A549 (cell line): ENCODE measurements around the gene AAMDC. TPM values are rescaled to one million over a fixed set of nuclear protein-coding genes. Genes with fewer than 3 reads are reported as not detected.
A peak's percentile ranks its signal among the peaks of the same experiment; 100 is the strongest.

Source experiments
- ATAC-seq, 2 experiments: fragments of 200-7000 bp in 1 of 2; fragments of >200 bp in 1 of 2; cut with Nextera tagmentation in 1 of 2; cut with Tn5 transposase in 1 of 2; 3 replicates each; pipeline versions ENCODE4 v1.8.0 to v1.9.1; 2018 to 2020; ENCODE audit warnings: mild to moderate bottlenecking in 1 of 2, moderate library complexity in 1 of 2
- CTCF ChIA-PET: fragments of 300-600 bp; sonication (Branson Sonifier 250); formaldehyde crosslinking; extraction: SDS; loops from one replicate; lab custom pipeline; 2021; ENCODE audit warnings: antibody characterized with exemption, inconsistent platforms; lab: Yijun Ruan, JAX
- POLR2A ChIA-PET: fragments of 350-600 bp; formaldehyde crosslinking; extraction: SDS; loops from one replicate; lab custom pipeline; 2021; ENCODE audit warnings: antibody characterized with exemption, inconsistent platforms; lab: Yijun Ruan, JAX
- DNase-seq, 2 experiments: peaks; one replicate each; pipeline versions ENCODE4 v3.0.0 to v3.0.0-alpha.2; 2011 to 2016; ENCODE audit warnings: low read depth in 1 of 2, low spot score in 1 of 2
- FAIRE-seq: peaks from 2 replicates; lab custom pipeline; 2011; peaks lifted over from hg19 to GRCh38; lab: Jason Lieb, UNC
- H3K27ac ChIP-seq, 2 experiments: fragments of >200 bp; sonication (Bioruptor Twin); formaldehyde crosslinking; 3 replicates each; pipeline ENCODE4 v1.5.1; 2016 to 2017
- H3K4me1 ChIP-seq: fragments of >200 bp; sonication (Bioruptor Twin); formaldehyde crosslinking; 3 replicates; pipeline ENCODE4 v1.6.1; 2016
- H3K4me2 ChIP-seq: fragments of >200 bp; sonication (Bioruptor Twin); formaldehyde crosslinking; 3 replicates; pipeline ENCODE4 v1.6.1; 2016
- H3K4me3 ChIP-seq: fragments of >200 bp; sonication (Bioruptor Twin); formaldehyde crosslinking; 3 replicates; pipeline ENCODE4 v1.5.1; 2016
- H3K9me3 ChIP-seq: fragments of >200 bp; sonication (Bioruptor Twin); formaldehyde crosslinking; 3 replicates; pipeline ENCODE4 v1.6.1; 2016
- BCL3 ChIP-seq: fragments of >200 bp; sonication (Bioruptor Twin); formaldehyde crosslinking; IDR thresholded peaks from 3 replicates; pipeline ENCODE4 v1.6.1; 2016
- CBX2 ChIP-seq: fragments of 200-600 bp; sonication (generic); IDR thresholded peaks from 2 replicates; pipeline ENCODE4 v1.6.1; 2016; ENCODE audit warnings: low read depth, mild to moderate bottlenecking, borderline replicate concordance
- CBX8 ChIP-seq: fragments of 200-600 bp; sonication (generic); IDR thresholded peaks from 2 replicates; pipeline ENCODE4 v1.6.1; 2016
- CEBPB ChIP-seq, 2 experiments: fragments of >200 bp in 1 of 2; sonication (Bioruptor Twin) in 1 of 2; formaldehyde crosslinking in 1 of 2; IDR thresholded peaks; 2 replicates each; pipeline ENCODE4 v1.6.1; 2012 to 2016
- CHD2 ChIP-seq: fragments of 150-350 bp; IDR thresholded peaks from 2 replicates; pipeline ENCODE4 v1.6.1; 2014; ENCODE audit warnings: low read length; ENCODE audit not compliant: partially characterized antibody
- CHD4 ChIP-seq: fragments of 200-600 bp; sonication (generic); IDR thresholded peaks from 2 replicates; pipeline ENCODE4 v1.6.1; 2016; ENCODE audit warnings: antibody characterized with exemption, mild to moderate bottlenecking, borderline replicate concordance
- CTCF ChIP-seq: fragments of >200 bp; sonication (Bioruptor Twin); formaldehyde crosslinking; IDR thresholded peaks from 3 replicates; pipeline ENCODE4 v1.5.1; 2016
- E2F6 ChIP-seq: IDR thresholded peaks from 2 replicates; pipeline ENCODE4 v1.6.1; 2012; ENCODE audit warnings: low read depth, borderline replicate concordance
- EHF ChIP-seq: fragments of 250-450 bp; sonication (Bioruptor Pico); IDR thresholded peaks from 2 replicates; pipeline ENCODE4 v1.5.0; 2020; ENCODE audit warnings: mild to moderate bottlenecking
- EHMT2 ChIP-seq: fragments of 200-600 bp; sonication (generic); IDR thresholded peaks from 2 replicates; pipeline ENCODE4 v1.6.1; 2016; ENCODE audit warnings: antibody characterized with exemption, low read depth, mild to moderate bottlenecking, moderate library complexity
- EP300 ChIP-seq, 2 experiments: fragments of >200 bp; sonication (Bioruptor Twin); formaldehyde crosslinking; IDR thresholded peaks; 2 replicates in 1 of 2; 3 replicates in 1 of 2; pipeline ENCODE4 v1.6.1; 2016 to 2017
- ESRRA ChIP-seq: fragments of 150-350 bp; IDR thresholded peaks from 2 replicates; pipeline ENCODE4 v1.6.1; 2014; ENCODE audit warnings: mild to moderate bottlenecking, low read length, borderline replicate concordance
- FOSB ChIP-seq: fragments of 250-450 bp; sonication (Bioruptor Pico); IDR thresholded peaks from 2 replicates; pipeline ENCODE4 v1.5.0; 2020; ENCODE audit warnings: mild to moderate bottlenecking, moderate library complexity
- FOSL2 ChIP-seq, 2 experiments: fragments of 450-650 bp in 1 of 2; fragments of >200 bp in 1 of 2; sonication (Bioruptor Twin) in 1 of 2; formaldehyde crosslinking; IDR thresholded peaks; 2 replicates each; pipeline versions ENCODE4 v1.5.0 to v1.6.1; 2016 to 2020; ENCODE audit warnings: mild to moderate bottlenecking in 1 of 2, moderate library complexity in 1 of 2
- GATA3 ChIP-seq: IDR thresholded peaks from 2 replicates; pipeline ENCODE4 v1.6.1; 2012; ENCODE audit warnings: borderline replicate concordance
- KDM1A ChIP-seq: fragments of 200-600 bp; sonication (generic); IDR thresholded peaks from 2 replicates; pipeline ENCODE4 v1.6.1; 2016; ENCODE audit warnings: low read depth, mild to moderate bottlenecking
- MAZ ChIP-seq: fragments of 150-350 bp; IDR thresholded peaks from 2 replicates; pipeline ENCODE4 v1.6.1; 2014; ENCODE audit warnings: antibody characterized with exemption, low read depth, low read length, borderline replicate concordance
- MYC ChIP-seq: IDR thresholded peaks from 2 replicates; pipeline ENCODE4 v1.6.1; 2012; ENCODE audit warnings: mild to moderate bottlenecking, inconsistent platforms, low read length, improper control_type of control experiment, borderline replicate concordance
- NFE2L2 ChIP-seq: fragments of 150-350 bp; conservative IDR thresholded peaks from 2 replicates; pipeline ENCODE4 v1.6.1; 2014; ENCODE audit warnings: low read length
- POLR2A ChIP-seq: IDR thresholded peaks from 2 replicates; pipeline ENCODE4 v1.6.1; 2012; ENCODE audit warnings: mild to moderate bottlenecking, low read length
- POLR2AphosphoS2 ChIP-seq: conservative IDR thresholded peaks from 2 replicates; pipeline ENCODE4 v1.6.1; 2012; ENCODE audit warnings: low read length, improper control_type of control experiment, inconsistent platforms
- RAD21 ChIP-seq, 2 experiments: fragments of >200 bp in 1 of 2; sonication (Bioruptor Twin) in 1 of 2; formaldehyde crosslinking in 1 of 2; IDR thresholded peaks in 1 of 2; conservative IDR thresholded peaks in 1 of 2; 2 replicates in 1 of 2; 3 replicates in 1 of 2; pipeline ENCODE4 v1.6.1; 2012 to 2018; ENCODE audit warnings: inconsistent platforms in 1 of 2
- RARB ChIP-seq: fragments of 250-450 bp; sonication (Bioruptor Pico); IDR thresholded peaks from 2 replicates; pipeline ENCODE4 v1.8.0; 2021; ENCODE audit warnings: mild to moderate bottlenecking, moderate library complexity
- RCOR1 ChIP-seq: fragments of 150-350 bp; IDR thresholded peaks from 2 replicates; pipeline ENCODE4 v1.6.1; 2014; ENCODE audit warnings: antibody characterized with exemption, low read length, low read depth
- REST ChIP-seq: fragments of 200-600 bp; sonication (generic); IDR thresholded peaks from 2 replicates; pipeline ENCODE4 v1.6.1; 2016; ENCODE audit warnings: antibody characterized with exemption, mild to moderate bottlenecking, moderate library complexity
- RNF2 ChIP-seq: fragments of 200-600 bp; sonication (generic); IDR thresholded peaks from 2 replicates; pipeline ENCODE4 v1.6.1; 2016; ENCODE audit warnings: low read depth, mild to moderate bottlenecking, antibody characterized with exemption, moderate library complexity, borderline replicate concordance
- TP53 ChIP-seq: fragments of 250-450 bp; sonication (Bioruptor Pico); IDR thresholded peaks from 2 replicates; pipeline ENCODE4 v1.5.0; 2021; ENCODE audit warnings: mild to moderate bottlenecking, moderate library complexity
- USF2 ChIP-seq: fragments of 450-650 bp; IDR thresholded peaks from 2 replicates; pipeline ENCODE4 v1.6.1; 2014; ENCODE audit warnings: antibody characterized with exemption
- ZFP36 ChIP-seq: fragments of 450-650 bp; IDR thresholded peaks from 2 replicates; pipeline ENCODE4 v1.6.1; 2014; ENCODE audit warnings: borderline replicate concordance; ENCODE audit not compliant: partially characterized antibody
- ZNF302 ChIP-seq: fragments of 250-450 bp; sonication (Bioruptor Pico); IDR thresholded peaks from 2 replicates; pipeline ENCODE4 v1.9.0; 2021; ENCODE audit warnings: inconsistent platforms, mild to moderate bottlenecking, moderate library complexity
- WGBS: methylation state at CpG from one replicate; pipeline ENCODE4 v1.1.6; 2017; ENCODE audit errors: missing lambda C conversion rate; 5-methylcytosine and 5-hydroxymethylcytosine counted together
- polyA minus RNA-seq: library from RNA; depleted of rRNA, polyadenylated mRNA; stranded (reverse); fragments of >200 nt; gene quantifications from 2 replicates; pipeline ENCODE4 v1.2.3, GENCODE V29; 2011; rRNA and poly(A)+ RNA removed
- polyA plus RNA-seq, 4 experiments: library from polyadenylated mRNA; depleted of rRNA in 3 of 4; stranded (reverse); fragments of >200 nt; fragmentation: RNase III in 1 of 4; extraction: RNeasy Plus Mini Kit Qiagen cat#74134 plus additional on column Dnase treatment in 1 of 4; gene quantifications; 2 replicates in 3 of 4; 3 replicates in 1 of 4; pipeline ENCODE4 v1.2.3, GENCODE V29; 2011 to 2017

Gene AAMDC
- 17.7 and 25.4 TPM in 2 replicates for polyA plus RNA-seq (2011; rRNA removed)
- 13.7 and 17.1 TPM in 2 replicates for polyA plus RNA-seq (2012; cell fraction: cytosol; rRNA removed)
- polyA plus RNA-seq (2012; cell fraction: nucleus; rRNA removed) = 2.9 and 6.0 TPM in 2 replicates
- polyA plus RNA-seq (2017; fragmentation: RNase III; extraction: RNeasy Plus Mini Kit Qiagen cat#74134 plus additional on column Dnase treatment) = 31.3 to 41.8 TPM (median 36.5 TPM) in 3 replicates
- 2.2 and 3.8 TPM in 2 replicates for polyA minus RNA-seq

- ATAC-seq (peak; percentile 86 to 91), DNase-seq (peak; percentile 92 to 97), FAIRE-seq (no peak)
- H3K4me2 ChIP-seq = peak within 1 kb of the TSS; percentile 83
- no peaks in the 10 kb centered on the region for H3K9me3 ChIP-seq
- ChIA-PET POLR2A (interaction anchor here (1.5 kb wide), 1 partner anchor 174 kb away, joined by 18 read pairs; the partner anchor contains the start of gene INTS4), CTCF (interaction anchor here (0.7 to 2.0 kb wide), 6 partner anchors 8 to 176 kb away, joined by 3 to 6 read pairs (median 4); no protein-coding TSS in a partner anchor)
- peaks cover 28% of the 10 kb centered on the region; the same call in 2 of the 3 replicates for H3K4me1 ChIP-seq
- H3K4me3 ChIP-seq = peak within 1 kb of the TSS; percentile 99
- H3K27ac ChIP-seq = peak within 1 kb of the TSS; percentile 97
- WGBS = 3% methylated on average over 32 of the region's 64 CpGs
- TF ChIP-seq FOSL2 (IDR thresholded peaks at IDR 0.05) (no peak), FOSL2 (CRISPR knock-in tag; IDR thresholded peaks at IDR 0.05) (no peak), CHD4 (no peak), GATA3 (no peak; the same call in 1 of the 2 replicates), POLR2A (peak; percentile 85), POLR2AphosphoS2 (no peak), USF2 (no peak), TP53 (CRISPR knock-in tag) (no peak), CTCF (peak; percentile 65), FOSB (CRISPR knock-in tag) (no peak), REST (no peak), RARB (no peak), RAD21 (conservative IDR thresholded peaks at IDR 0.05 in 1 of 2, IDR thresholded peaks at IDR 0.05 in 1 of 2) (peak; percentile 46 to 64), CBX8 (no peak), CEBPB (IDR thresholded peaks at IDR 0.05) (no peak), RNF2 (no peak), CHD2 (no peak), BCL3 (0 out of 3 replicates have a peak, but pooled peaks have one; percentile 46), ZNF302 (CRISPR knock-in tag) (no peak), KDM1A (no peak), EHMT2 (no peak), ZFP36 (no peak), RCOR1 (no peak), MYC (peak; percentile 41; the same call in 1 of the 2 replicates), CBX2 (no peak), E2F6 (peak; percentile 33; the same call in 1 of the 2 replicates), ESRRA (no peak), MAZ (no peak), NFE2L2 (no peak), EHF (no peak), EP300 (IDR thresholded peaks at IDR 0.05) (no peak)
Measured at GRCh38 chr11:77820565-77821348, at the start of gene AAMDC, which contains the start of gene RSF1. Gene AAMDC, plus strand, starts transcription at chr11:77821144. Its CDS starts 21,353 bp downstream, at chr11:77842497. Gene RSF1, minus strand, starts transcription at chr11:77820722. Its CDS starts 8 bp downstream, at chr11:77820714.
